Esophagus muscularis mucosa (tissue), 4 donors: Measurements from ENCODE around the gene RPL18. TPM values are rescaled to one million over a fixed set of nuclear protein-coding genes. Genes with fewer than 3 reads are reported as not detected.

Experiments
- DNase-seq: peaks from one replicate; pipeline ENCODE4 v3.0.0-alpha.2; 2017; ENCODE audit errors: extremely low spot score
- H3K27ac ChIP-seq, 4 donors: fragments of 200-600 bp; sonication (generic); replicated peaks in 1 of 4; 1 replicate in 3 of 4; 2 replicates in 1 of 4; pipeline ENCODE4 v1.5.1; 2016 to 2019; ENCODE audit warnings: mild to moderate bottlenecking in 1 of 4
- H3K27me3 ChIP-seq, 4 donors: fragments of 200-600 bp; sonication (generic); one replicate each; pipeline versions ENCODE4 v1.5.1 to v1.6.0; 2016 to 2019
- H3K36me3 ChIP-seq, 4 donors: fragments of 200-600 bp; sonication (generic); one replicate each; pipeline ENCODE4 v1.5.1; 2016 to 2019
- H3K4me1 ChIP-seq, 4 donors: fragments of 200-600 bp; sonication (generic); one replicate each; pipeline ENCODE4 v1.5.1; 2016 to 2019
- H3K4me3 ChIP-seq, 4 donors: fragments of 200-600 bp; sonication (generic); 1 replicate in 2 of 4; 2 replicates in 2 of 4; pipeline ENCODE4 v1.5.1; 2016 to 2019; ENCODE audit warnings: mild to moderate bottlenecking in 4 of 4, moderate library complexity in 1 of 4
- H3K9me3 ChIP-seq, 4 donors: fragments of 200-600 bp; sonication (generic); 1 replicate in 3 of 4; 2 replicates in 1 of 4; pipeline ENCODE4 v1.5.1; 2016 to 2019
- EP300 ChIP-seq: sonication (generic); formaldehyde crosslinking; IDR thresholded peaks from one replicate; pipeline ENCODE4 v1.6.1; 2017; ENCODE audit warnings: antibody characterized with exemption
- POLR2A ChIP-seq: fragments of 450-650 bp; IDR thresholded peaks from one replicate; pipeline ENCODE4 v1.6.1; 2017; ENCODE audit warnings: antibody characterized with exemption, moderate library complexity, mild to moderate bottlenecking, low read depth
- POLR2AphosphoS5 ChIP-seq, 2 donors: sonication (generic); formaldehyde crosslinking; IDR thresholded peaks; one replicate each; pipeline ENCODE4 v1.6.1; 2017; ENCODE audit warnings: antibody characterized with exemption in 2 of 2
- WGBS: methylation state at CpG from one replicate; pipeline ENCODE4 v1.1.5; 2018; 5-methylcytosine and 5-hydroxymethylcytosine counted together
- intact Hi-C: fragments of 100-400 bp; cut with DNase I; formaldehyde crosslinking; loops from one replicate; pipeline ENCODE4 v1.15.1; 2023
- total RNA-seq, 4 donors: library from RNA; depleted of rRNA; stranded (reverse); fragments of >200 nt; gene quantifications; one replicate each; pipeline versions ENCODE4 v1.1.0 to v1.2.1, GENCODE V29; 2016
- TF ChIP-seq, protein P1 (sequence below), 3 experiments: fragments of 200-600 bp in 2 of 3; fragments of 450-650 bp in 1 of 3; sonication (generic) in 2 of 3; IDR thresholded peaks; one replicate each; pipeline ENCODE4 v1.5.1; 2017 to 2019; ENCODE audit warnings: antibody characterized with exemption in 3 of 3, mild to moderate bottlenecking in 2 of 3, moderate library complexity in 1 of 3

RPL18 gene
- total RNA-seq, 4 donors from 2014 or later = 1,298 to 2,105 (median 1,742) TPM

DNA sequence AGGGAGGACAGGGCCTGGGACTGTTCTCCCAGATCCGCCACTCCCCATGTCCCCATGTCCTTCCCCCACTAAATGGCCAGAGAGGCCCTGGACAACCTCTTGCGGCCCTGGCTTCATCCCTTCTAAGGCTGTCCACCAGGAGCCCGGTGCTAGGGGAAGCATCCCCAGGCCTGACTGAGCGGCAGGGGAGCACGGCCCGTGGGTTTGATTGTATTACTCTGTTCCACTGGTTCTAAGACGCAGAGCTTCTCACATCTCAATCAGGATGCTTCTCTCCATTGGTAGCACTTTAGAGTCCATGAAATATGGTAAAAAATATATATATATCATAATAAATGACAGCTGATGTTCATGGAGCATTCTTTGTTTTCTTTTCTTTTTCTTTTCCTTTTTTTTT is 11.6 kb downstream of the RPL18 start:
- 71% methylated on average over 5 of the region's 7 CpGs for WGBS
- intact Hi-C loops = no loop called here

DNA sequence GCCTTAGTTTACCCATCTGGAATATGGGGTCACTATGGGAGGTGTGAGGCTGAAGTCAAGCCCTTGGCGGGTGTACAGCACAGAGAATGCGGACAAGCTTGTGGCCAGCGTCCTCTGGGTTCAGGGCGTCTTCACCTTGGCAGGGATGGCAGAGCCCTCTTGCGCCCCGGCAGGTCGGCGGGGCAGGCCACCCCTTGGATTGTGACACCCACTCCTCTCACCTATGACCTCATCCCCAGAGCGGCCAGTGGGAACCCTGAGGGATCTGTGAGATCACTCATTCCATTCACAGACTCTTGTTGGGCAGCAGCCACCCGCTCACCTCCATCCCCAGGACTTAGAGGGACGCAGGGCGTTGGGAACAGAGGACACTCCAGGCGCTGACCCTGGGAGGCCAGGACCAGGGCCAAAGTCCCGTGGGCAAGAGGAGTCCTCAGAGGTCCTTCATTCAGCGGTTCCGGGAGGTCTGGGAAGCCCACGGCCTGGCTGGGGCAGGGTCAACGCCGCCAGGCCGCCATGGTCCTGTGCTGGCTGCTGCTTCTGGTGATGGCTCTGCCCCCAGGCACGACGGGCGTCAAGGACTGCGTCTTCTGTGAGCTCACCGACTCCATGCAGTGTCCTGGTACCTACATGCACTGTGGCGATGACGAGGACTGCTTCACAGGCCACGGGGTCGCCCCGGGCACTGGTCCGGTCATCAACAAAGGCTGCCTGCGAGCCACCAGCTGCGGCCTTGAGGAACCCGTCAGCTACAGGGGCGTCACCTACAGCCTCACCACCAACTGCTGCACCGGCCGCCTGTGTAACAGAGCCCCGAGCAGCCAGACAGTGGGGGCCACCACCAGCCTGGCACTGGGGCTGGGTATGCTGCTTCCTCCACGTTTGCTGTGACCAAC is 12.3 kb downstream of the RPL18 start, which contains the start of gene SPACA4:
Gene SPACA4, plus strand, starts transcription at position 280 of the 896 bp plus-strand sequence. Its CDS starts 237 bp downstream, at position 517.
- TF ChIP-seq POLR2AphosphoS5 (IDR thresholded peaks at IDR 0.05) (no peak), POLR2A (no peak), EP300 (no peak)
- TF ChIP-seq, protein P1, sequence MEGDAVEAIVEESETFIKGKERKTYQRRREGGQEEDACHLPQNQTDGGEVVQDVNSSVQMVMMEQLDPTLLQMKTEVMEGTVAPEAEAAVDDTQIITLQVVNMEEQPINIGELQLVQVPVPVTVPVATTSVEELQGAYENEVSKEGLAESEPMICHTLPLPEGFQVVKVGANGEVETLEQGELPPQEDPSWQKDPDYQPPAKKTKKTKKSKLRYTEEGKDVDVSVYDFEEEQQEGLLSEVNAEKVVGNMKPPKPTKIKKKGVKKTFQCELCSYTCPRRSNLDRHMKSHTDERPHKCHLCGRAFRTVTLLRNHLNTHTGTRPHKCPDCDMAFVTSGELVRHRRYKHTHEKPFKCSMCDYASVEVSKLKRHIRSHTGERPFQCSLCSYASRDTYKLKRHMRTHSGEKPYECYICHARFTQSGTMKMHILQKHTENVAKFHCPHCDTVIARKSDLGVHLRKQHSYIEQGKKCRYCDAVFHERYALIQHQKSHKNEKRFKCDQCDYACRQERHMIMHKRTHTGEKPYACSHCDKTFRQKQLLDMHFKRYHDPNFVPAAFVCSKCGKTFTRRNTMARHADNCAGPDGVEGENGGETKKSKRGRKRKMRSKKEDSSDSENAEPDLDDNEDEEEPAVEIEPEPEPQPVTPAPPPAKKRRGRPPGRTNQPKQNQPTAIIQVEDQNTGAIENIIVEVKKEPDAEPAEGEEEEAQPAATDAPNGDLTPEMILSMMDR (IDR thresholded peaks at IDR 0.05) = no peak
- no peaks in the 10 kb centered on the region for H3K9me3 ChIP-seq
- intact Hi-C loops = no loop called here
- no peak within 1 kb of the TSS for H3K4me3 ChIP-seq
- 86% methylated on average over 19 of the region's 39 CpGs for WGBS
- peaks cover 0 to 3% (median 0%) of the 10 kb centered on the region in 4 donors for H3K4me1 ChIP-seq
- H3K27ac ChIP-seq = no peak within 1 kb of the TSS
- no peak for DNase-seq
- H3K36me3 ChIP-seq = no peaks in the 10 kb centered on the region
- H3K27me3 ChIP-seq = no peaks in the 10 kb centered on the region

More for the DNA sequence above, 11.6 kb downstream of the RPL18 start:
- peaks cover 0 to 3% (median 0%) of the 10 kb centered on the region in 4 donors for H3K4me1 ChIP-seq
- no peaks in the 10 kb centered on the region for H3K9me3 ChIP-seq
- no peak for DNase-seq
- no peaks in the 10 kb centered on the region for H3K27me3 ChIP-seq
- TF ChIP-seq EP300 (no peak), POLR2AphosphoS5 (IDR thresholded peaks at IDR 0.05) (no peak), POLR2A (no peak)
- TF ChIP-seq, protein P1 (IDR thresholded peaks at IDR 0.05) = no peak
- no peak overlapping the region for H3K27ac ChIP-seq
- no peak overlapping the region for H3K4me3 ChIP-seq
- H3K36me3 ChIP-seq = no peaks in the 10 kb centered on the region

DNA sequence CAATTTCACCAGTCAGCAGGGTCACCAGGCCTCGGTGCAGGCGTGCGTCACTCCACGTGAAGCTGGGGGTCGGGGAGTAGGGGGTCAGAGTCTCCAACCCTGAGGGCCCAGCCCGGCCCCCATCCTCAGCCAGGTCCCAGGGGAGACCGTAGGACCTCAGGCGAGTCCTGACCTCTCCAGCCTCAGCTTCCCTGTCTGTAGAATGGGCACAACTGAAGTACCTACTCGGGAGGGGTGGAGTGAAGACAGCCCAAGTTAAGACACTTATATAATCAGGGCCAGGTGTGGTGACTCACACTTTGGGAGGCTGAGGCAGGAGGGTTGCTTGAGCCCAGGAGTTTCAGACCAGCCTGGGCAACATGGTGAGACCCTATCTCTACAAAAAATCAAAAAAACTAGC is 15.1 kb downstream of the RPL18 start:
- 83% methylated on average over 6 of the region's 9 CpGs for WGBS
- no peaks in the 10 kb centered on the region for H3K9me3 ChIP-seq
- no peak overlapping the region for H3K27ac ChIP-seq
- peaks cover 0 to 1% (median 0%) of the 10 kb centered on the region in 4 donors for H3K4me1 ChIP-seq
- intact Hi-C loops = no loop called here
- peaks cover 0 to 21% (median 0%) of the 10 kb centered on the region in 4 donors for H3K27me3 ChIP-seq
- no peak for DNase-seq
- no peak overlapping the region for H3K4me3 ChIP-seq
- TF ChIP-seq POLR2AphosphoS5 (IDR thresholded peaks at IDR 0.05) (no peak), EP300 (no peak), POLR2A (no peak)
- TF ChIP-seq, protein P1 (IDR thresholded peaks at IDR 0.05) = no peak
- H3K36me3 ChIP-seq = no peaks in the 10 kb centered on the region

DNA sequence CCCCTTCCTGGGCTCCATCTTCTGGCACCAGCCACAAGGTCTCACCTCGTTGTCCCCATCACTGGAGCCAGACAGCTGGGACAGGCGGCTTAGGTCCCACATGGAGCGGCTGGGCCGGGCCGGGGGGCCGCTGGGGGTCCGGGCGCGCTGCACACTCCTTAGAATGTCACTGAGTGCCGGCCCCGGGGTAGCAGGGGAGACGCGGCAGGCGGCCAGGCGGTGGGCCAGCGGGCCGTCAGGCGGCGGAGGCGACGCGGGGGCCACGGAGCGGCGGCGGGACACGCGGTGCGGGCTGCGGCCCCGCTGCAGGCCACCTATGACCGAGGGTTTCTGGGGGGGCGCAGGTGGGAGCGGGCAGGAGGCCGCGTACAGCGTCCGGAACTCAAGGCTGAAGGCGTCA is 15.5 kb downstream of the RPL18 start:
- H3K27ac ChIP-seq = no peak overlapping the region
- no peak for TF ChIP-seq EP300
- no peak for TF ChIP-seq POLR2AphosphoS5 (IDR thresholded peaks at IDR 0.05)
- intact Hi-C loops = no loop called here

DNA sequence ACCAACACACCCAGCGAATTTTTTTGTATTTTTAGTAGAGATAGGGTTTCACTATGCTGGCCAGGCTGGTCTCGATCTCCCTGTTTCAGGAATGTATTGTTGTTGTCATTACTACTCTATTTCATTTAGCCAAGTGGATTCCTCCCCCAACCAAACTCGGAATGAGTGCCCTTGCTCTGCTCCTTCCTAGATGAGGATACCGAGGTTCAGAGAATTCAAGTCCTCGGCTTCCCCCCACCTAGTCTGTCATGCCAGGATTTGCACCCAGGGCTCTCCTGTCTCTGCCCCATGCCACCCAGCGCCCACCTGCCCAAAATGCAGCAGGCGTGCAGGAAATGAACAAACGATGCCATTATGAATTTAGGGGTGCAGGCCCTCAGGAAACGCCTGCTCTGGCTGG is 16.0 kb downstream of the RPL18 start:
- Histone ChIP-seq H3K9me3 (no peaks in the 10 kb centered on the region), H3K4me1 (no peaks in the 10 kb centered on the region), H3K27me3 (peaks cover 0 to 29% (median 0%) of the 10 kb centered on the region in 4 donors), H3K27ac (no peak overlapping the region), H3K4me3 (no peak overlapping the region), H3K36me3 (no peaks in the 10 kb centered on the region)
- intact Hi-C loops = no loop called here
- WGBS = 76% methylated on average over 9 of the region's 9 CpGs
- TF ChIP-seq POLR2A = no peak
- no peak for DNase-seq

More for the DNA sequence above, 15.5 kb downstream of the RPL18 start:
- WGBS = 93% methylated on average over 38 of the region's 39 CpGs
- DNase-seq = no peak
- no peak overlapping the region for H3K4me3 ChIP-seq
- H3K27me3 ChIP-seq = peaks cover 0 to 25% (median 0%) of the 10 kb centered on the region in 4 donors
- H3K4me1 ChIP-seq = no peaks in the 10 kb centered on the region
- H3K36me3 ChIP-seq = no peaks in the 10 kb centered on the region
- H3K9me3 ChIP-seq = no peaks in the 10 kb centered on the region
